ENCODE results near the gene ADISSP.
A peak's percentile ranks its signal among the peaks of the same experiment; 100 is the strongest.

The ADISSP gene

DNA sequence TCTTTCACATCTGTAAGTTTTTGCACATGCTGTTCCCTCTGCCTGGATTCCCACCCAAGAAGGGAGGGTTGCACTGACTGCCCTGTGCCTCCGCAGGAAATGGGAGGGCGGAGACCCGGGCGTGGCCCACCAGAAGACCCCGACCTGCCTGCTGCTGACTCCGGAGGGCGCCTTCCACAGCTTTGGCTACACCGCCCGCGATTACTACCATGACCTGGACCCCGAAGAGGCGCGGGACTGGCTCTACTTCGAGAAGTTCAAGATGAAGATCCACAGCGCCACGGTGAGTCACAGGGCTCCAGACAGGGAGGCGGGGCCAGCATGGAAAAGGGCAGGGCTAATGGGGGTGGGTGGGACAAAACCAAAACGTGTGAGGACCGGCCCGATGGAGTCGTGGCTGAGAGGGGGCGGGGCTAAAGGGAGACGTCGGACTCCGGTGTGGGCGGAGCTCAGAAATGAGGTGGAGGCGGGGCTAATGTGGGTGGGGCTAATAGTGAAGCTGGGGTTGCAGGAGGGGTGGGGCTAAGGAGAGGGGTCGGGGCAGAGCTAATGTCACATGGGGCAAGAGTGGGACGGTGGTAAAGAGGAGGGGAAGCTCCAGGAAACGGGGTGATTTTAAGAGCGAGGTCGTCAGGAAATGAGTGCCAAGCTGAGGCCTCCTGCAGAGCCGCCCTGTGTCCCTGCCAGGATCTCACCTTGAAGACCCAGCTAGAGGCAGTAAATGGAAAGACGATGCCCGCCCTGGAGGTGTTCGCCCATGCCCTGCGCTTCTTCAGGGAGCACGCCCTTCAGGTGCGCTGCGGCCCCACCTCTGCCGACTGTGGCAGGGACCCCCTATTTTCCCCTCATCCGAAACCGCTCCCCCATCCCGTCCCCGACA, 22.5 kb downstream of the ADISSP start:
- no peak overlapping the region for H3K27ac Mint-ChIP-seq
- peaks cover 7% of the 10 kb centered on the region for H3K4me1 Mint-ChIP-seq (ENCODE audit: low read depth)
- no peaks in the 10 kb centered on the region for H3K9me3 Mint-ChIP-seq
- H3K36me3 Mint-ChIP-seq (ENCODE audit: low read depth): no peaks in the 10 kb centered on the region
- peaks cover 6% of the 10 kb centered on the region for H3K27me3 Mint-ChIP-seq
- H3K4me3 Mint-ChIP-seq: peak overlapping the region; percentile 47

DNA sequence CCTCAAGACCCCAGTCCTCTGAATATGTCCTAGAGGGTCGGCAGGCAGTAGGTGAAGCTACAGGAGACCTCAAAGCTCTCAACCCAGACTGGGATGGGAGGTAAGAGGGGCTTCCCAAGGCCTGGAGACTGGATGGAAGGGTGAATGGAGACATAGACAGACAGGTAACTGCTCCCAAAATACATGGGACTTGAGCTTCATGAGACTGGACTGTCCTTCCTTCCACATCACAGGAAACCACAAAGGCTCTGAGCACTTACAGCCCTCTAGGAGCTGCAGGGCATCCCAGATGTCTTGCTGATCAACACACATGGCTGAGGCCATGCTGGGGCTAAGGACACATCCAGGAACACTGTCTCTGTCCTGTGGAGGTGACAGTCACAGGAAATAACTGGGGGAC, 23.5 kb downstream of the ADISSP start:
- Mint-ChIP-seq H3K4me1 (ENCODE audit: low read depth) (peaks cover 7% of the 10 kb centered on the region), H3K27me3 (peaks cover 6% of the 10 kb centered on the region), H3K27ac (no peak overlapping the region), H3K9me3 (no peaks in the 10 kb centered on the region), H3K36me3 (ENCODE audit: low read depth) (no peaks in the 10 kb centered on the region), H3K4me3 (no peak overlapping the region)

DNA sequence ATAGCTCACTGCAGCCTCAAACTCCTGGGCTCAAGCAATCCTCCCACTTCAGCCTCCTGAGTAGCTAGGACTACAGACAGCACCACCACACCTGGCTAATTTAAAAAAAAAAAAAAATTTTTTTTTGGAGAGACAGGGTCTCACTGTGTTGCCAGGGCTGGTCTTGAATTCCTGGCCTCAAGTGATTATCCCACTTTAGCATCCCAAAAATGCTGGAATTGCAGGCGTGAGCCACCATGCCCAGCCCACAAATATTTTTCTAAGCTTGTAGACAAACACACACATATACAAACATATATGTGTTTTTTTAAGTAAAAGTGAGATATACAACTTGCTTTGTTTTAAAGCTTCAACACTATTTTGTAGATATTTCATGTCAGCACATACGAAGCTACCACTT, 24.3 kb downstream of the ADISSP start:
- H3K4me3 Mint-ChIP-seq: no peak overlapping the region
- H3K27me3 Mint-ChIP-seq: peaks cover 6% of the 10 kb centered on the region
- H3K27ac Mint-ChIP-seq: no peak overlapping the region
- no peaks in the 10 kb centered on the region for H3K9me3 Mint-ChIP-seq
- peaks cover 7% of the 10 kb centered on the region for H3K4me1 Mint-ChIP-seq (ENCODE audit: low read depth)
- no peaks in the 10 kb centered on the region for H3K36me3 Mint-ChIP-seq (ENCODE audit: low read depth)

DNA sequence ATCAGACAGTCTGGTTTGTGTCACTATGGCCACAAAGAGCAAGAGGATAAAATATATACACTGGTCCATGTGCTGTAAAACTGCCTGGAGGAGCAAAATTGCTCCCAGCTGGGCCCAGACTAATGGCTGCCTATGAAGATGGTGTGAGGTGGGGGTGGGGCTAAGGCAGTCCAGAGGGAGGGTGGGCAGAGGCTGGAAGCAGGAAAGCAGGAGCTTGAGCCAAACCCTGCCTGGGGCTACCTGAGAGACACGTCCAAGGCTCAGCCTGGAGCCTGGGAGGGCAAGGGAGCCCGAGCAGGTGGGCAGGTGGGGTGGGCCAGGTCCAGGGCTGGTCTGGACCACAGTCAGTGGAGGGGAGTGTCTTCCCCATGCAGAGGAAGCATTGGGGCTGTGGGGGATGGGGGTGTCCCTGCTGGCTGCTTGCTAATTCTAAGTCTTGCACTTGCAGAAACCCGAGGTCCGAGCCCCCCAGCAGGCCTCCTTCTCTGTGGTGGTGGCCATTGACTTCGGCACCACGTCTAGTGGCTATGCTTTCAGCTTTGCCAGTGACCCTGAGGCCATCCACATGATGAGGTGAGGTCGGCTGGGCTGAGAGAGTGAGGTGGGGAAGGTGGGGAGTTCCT, 25.6 kb downstream of the ADISSP start:
- H3K4me3 Mint-ChIP-seq: no peak overlapping the region
- H3K9me3 Mint-ChIP-seq: no peaks in the 10 kb centered on the region
- no peaks in the 10 kb centered on the region for H3K36me3 Mint-ChIP-seq (ENCODE audit: low read depth)
- peaks cover 7% of the 10 kb centered on the region for H3K4me1 Mint-ChIP-seq (ENCODE audit: low read depth)
- H3K27ac Mint-ChIP-seq: no peak overlapping the region
- H3K27me3 Mint-ChIP-seq: peaks cover 6% of the 10 kb centered on the region

DNA sequence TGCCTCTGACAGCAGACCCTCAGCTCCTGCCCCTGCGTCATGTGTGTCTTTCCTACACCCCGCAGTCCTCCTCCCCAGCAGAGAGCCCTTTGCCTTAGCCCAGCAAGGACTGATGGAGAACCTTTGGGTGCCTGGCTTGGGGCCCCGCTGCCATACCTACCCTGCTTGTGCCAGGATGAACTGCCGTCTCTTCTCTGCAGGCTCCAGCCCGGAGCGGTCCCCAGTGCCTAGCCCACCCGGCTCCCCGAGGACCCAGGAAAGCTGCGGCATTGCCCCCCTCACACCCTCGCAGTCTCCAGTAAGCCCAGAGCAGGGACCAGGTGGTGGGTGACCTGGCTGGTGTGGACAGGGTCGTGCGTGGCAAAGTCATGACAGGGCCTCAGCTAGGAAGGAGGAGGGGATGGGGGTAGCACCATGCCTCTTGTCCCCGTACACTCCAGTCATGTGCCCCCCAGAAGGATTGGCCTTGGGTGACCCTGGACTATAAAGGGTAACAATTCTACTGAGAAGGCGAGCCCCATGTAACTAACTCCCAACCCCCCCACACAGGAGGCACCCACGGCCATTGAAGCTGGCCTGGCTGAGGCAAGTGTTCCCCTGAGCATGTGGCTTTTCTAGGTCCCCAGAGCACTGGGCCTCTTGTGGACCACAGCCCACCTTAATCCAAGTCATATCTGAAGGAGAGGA, 26.8 kb downstream of the ADISSP start:
- Mint-ChIP-seq H3K4me3 (no peak overlapping the region), H3K9me3 (no peaks in the 10 kb centered on the region), H3K4me1 (ENCODE audit: low read depth) (peaks cover 7% of the 10 kb centered on the region), H3K27me3 (peaks cover 6% of the 10 kb centered on the region), H3K36me3 (ENCODE audit: low read depth) (no peaks in the 10 kb centered on the region), H3K27ac (no peak overlapping the region)

DNA sequence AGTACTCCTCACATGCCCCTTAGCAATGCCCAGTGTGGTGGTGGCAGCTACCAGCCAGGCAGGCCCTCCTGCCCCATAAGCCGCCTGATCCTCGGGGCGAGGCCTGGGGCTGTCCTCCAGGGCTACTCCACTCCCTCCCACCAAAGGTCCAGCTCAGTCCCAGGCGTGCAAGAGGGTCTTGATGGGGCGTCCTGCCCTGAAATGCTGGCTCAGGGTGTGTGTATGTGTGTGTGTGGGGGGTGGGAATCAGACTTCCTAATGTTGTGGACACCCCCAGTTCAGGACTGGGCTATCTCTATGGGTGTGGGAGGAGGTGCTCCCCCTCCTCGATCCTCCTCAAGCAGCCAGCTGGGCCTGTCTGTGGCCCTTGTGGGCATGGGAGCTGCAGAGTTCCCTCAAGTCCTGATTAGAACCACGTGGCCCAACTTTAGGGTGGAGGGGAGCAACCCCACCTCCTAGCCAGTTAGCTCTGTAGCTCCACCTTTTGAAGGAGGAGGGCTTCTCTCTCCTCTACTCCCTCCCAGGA, 27.6 kb downstream of the ADISSP start:
- no peaks in the 10 kb centered on the region for H3K9me3 Mint-ChIP-seq
- H3K27ac Mint-ChIP-seq: no peak overlapping the region
- H3K4me1 Mint-ChIP-seq (ENCODE audit: low read depth): peaks cover under 1% of the 10 kb centered on the region
- H3K4me3 Mint-ChIP-seq: no peak overlapping the region
- H3K27me3 Mint-ChIP-seq: peaks cover 9% of the 10 kb centered on the region
- no peaks in the 10 kb centered on the region for H3K36me3 Mint-ChIP-seq (ENCODE audit: low read depth)

DNA sequence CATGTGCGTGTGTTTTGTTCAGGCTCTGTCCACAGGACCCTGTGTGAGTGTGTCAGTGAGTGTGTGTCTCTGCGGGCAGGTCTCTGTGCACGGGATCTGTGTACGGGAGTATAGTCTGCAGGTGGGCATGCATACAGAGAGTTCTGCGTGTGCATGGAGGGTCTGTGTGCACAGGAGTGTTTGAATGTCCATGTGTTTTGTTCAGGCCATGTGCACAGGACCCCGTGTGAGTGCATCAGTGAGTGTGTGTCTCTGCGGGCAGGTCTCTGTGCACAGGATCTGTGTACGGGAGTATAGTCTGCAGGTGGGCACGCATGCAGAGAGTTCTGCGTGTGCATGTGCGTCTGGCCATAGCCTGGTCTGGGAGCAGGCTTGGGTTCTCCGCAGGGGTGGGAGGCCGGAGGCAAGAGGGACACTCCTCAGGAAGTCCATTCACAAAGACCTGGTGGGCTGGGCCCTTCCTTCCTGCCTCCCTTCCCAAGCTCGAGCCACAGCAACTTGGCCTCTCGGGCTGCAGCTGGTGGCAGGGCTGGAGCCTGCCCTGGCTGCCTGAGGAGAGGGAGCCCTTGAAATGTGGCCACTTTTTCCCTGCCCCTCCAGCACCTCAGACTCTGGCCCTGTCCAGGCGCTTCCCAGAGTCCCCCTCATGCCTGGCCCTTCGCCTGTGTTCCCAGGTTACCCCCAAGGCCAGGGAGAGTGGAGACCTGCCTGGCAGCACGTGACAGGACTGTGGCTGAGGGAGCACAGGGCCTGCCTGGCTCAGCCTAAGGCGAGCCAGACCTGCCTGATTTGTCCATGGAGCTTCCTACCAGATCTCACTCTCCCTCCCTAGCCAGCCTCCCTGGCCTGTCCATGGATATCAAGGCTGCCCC, 28.3 kb downstream of the ADISSP start:
- no peaks in the 10 kb centered on the region for H3K4me1 Mint-ChIP-seq (ENCODE audit: low read depth)
- no peaks in the 10 kb centered on the region for H3K36me3 Mint-ChIP-seq (ENCODE audit: low read depth)
- H3K4me3 Mint-ChIP-seq: no peak overlapping the region
- no peak overlapping the region for H3K27ac Mint-ChIP-seq
- peaks cover 5% of the 10 kb centered on the region for H3K27me3 Mint-ChIP-seq
- no peaks in the 10 kb centered on the region for H3K9me3 Mint-ChIP-seq

DNA sequence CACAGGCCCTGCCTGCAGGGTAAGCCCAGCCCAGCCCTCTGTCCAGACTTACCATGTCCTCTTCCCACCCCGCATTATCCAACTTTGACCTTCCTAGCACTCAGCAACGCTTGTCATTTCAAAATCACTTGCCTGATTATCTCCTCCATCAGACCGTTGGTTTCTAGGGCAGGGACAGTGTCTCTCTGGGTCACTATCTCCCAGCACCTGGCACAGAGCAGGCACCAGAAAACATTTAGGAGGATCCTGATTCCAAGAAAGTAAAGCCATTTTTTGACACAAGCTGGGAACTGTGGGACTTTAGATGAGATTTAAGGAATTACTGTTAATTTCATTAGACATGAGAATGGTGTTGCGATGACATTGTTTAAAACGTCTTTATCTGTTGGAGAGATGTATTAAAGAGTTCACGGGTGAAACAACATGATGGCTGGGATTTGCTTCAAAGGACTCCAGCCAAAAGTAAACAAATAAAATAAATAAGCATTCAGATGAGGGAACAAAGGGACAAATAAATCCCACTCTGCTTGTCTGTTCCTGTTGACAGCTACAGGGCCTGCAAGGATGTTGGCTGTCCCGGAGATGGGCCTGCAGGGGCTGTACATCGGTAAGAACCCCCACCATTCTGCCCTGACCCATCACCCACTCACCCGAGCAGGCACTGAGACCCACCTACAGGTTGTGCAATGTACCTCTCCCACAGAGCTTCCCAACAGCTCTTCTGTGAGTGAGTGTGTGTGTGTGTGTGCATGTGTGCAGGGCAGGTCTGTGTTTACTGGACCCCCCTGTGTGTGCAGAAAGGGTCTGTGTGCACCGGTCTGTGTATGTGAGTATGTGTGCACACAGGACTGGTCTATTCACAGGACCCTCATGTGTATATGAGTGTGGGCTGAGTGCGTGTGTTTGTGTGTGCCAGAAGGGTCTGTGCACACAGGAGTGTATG, 29.2 kb downstream of the ADISSP start:
- Mint-ChIP-seq H3K27ac (no peak overlapping the region), H3K4me1 (ENCODE audit: low read depth) (no peaks in the 10 kb centered on the region), H3K4me3 (no peak overlapping the region), H3K9me3 (no peaks in the 10 kb centered on the region), H3K36me3 (ENCODE audit: low read depth) (no peaks in the 10 kb centered on the region), H3K27me3 (peaks cover 7% of the 10 kb centered on the region)

DNA sequence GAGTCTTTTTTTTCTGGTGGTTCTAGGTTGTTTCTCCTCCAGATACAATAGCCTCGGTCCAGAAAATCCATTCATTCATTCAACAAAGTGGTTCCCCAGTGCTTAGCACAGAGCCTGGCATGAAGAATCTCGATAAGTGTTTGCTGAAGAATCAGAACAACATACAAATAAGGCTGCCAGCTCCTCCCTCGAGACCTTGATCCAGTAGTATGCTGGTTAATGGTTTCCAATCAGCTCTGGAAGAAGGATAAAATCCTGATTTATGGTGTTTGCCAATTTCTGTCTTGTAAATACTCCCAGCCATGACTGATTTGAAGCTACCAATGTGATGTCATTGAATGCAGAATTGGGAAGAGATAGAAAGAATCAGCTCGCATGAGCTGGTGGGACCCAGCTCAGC, 31.8 kb downstream of the ADISSP start:
- Mint-ChIP-seq H3K4me1 (ENCODE audit: low read depth) (no peaks in the 10 kb centered on the region), H3K4me3 (no peak overlapping the region), H3K36me3 (ENCODE audit: low read depth) (no peaks in the 10 kb centered on the region), H3K27ac (no peak overlapping the region), H3K9me3 (no peaks in the 10 kb centered on the region), H3K27me3 (peaks cover 24% of the 10 kb centered on the region)

DNA sequence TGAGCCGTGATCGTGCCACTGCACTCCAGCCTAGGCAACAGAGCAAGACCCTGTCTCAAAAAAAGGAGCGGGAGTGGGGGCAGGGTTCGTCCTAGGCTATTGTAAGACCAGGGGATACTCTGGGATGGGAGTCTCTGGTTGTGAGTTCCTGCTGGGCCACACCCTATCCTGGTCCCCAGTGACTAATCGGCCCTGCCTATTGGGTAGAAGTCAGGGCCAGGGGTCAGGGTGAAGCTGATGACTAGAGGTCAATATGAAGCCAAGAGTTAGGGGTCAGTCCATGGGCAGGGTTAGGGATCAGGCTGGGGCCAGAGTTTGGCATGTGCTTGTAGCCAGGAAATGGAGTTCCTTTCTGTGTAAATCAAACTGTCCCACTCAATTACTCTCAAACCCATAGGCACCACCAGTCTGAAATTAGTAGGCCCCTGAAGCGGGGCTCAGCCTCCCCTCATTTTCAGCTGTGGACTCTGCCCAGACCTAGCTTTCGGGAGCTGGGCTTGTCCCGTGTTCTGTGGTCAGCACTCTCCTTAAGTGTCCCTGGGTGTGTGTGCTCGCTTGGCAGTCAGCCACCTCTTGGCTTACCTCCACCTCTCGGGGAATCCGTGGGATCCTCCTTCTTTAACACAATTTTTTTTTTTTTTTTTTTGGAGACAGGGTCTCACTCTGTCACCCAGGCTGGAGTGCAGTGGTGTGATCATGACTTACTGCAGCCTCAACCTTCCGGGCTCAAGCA, 33.3 kb downstream of the ADISSP start:
- Mint-ChIP-seq H3K4me1 (ENCODE audit: low read depth) (no peaks in the 10 kb centered on the region), H3K4me3 (no peak overlapping the region), H3K9me3 (no peaks in the 10 kb centered on the region), H3K27ac (no peak overlapping the region), H3K27me3 (peaks cover 26% of the 10 kb centered on the region), H3K36me3 (ENCODE audit: low read depth) (no peaks in the 10 kb centered on the region)

DNA sequence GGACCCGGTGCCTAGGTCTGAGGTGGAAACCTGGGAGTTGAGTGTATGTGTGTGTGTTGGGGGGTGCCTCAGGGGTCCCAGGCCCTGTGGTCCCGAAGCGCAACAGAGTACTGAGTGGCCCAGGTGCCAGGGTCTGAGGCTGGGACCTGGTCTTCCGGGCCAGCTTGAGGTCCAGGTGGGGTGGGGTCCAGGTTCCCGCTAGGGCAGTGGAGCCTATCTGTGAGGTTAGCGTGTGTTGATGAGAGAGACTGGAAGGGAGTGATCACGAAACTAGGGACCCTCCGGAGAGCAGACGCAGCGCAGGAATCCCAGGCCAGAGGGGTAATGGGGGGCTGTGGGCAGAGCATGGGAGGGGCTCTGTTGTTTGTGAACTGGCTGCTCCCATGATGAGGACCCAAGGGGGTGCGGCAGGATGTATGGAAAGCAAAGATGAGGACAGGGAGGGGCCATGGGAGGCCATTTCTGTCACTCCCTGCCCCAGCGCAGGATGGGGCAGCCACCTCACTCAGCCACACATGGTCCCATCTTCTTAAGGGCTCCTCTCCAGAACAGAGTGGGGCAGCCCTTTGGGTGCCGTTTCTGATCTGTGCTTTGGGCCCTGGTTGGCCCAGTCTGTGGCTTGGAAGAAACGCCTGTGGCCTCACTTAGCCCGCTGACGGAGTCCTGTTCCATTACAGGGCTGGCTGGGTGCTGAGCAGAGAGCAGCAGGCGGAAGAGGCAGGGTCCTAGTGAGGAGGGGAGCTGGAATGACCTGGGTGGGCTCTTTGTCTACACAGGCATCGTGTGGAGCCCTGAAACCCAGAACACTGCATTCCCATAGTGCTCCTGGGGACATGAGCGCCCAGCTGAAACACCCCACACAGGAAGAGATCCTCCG, 34.2 kb downstream of the ADISSP start:
- no peak overlapping the region for H3K4me3 Mint-ChIP-seq
- peaks cover 26% of the 10 kb centered on the region for H3K27me3 Mint-ChIP-seq
- H3K36me3 Mint-ChIP-seq (ENCODE audit: low read depth): no peaks in the 10 kb centered on the region
- no peak overlapping the region for H3K27ac Mint-ChIP-seq
- H3K9me3 Mint-ChIP-seq: no peaks in the 10 kb centered on the region
- no peaks in the 10 kb centered on the region for H3K4me1 Mint-ChIP-seq (ENCODE audit: low read depth)

DNA sequence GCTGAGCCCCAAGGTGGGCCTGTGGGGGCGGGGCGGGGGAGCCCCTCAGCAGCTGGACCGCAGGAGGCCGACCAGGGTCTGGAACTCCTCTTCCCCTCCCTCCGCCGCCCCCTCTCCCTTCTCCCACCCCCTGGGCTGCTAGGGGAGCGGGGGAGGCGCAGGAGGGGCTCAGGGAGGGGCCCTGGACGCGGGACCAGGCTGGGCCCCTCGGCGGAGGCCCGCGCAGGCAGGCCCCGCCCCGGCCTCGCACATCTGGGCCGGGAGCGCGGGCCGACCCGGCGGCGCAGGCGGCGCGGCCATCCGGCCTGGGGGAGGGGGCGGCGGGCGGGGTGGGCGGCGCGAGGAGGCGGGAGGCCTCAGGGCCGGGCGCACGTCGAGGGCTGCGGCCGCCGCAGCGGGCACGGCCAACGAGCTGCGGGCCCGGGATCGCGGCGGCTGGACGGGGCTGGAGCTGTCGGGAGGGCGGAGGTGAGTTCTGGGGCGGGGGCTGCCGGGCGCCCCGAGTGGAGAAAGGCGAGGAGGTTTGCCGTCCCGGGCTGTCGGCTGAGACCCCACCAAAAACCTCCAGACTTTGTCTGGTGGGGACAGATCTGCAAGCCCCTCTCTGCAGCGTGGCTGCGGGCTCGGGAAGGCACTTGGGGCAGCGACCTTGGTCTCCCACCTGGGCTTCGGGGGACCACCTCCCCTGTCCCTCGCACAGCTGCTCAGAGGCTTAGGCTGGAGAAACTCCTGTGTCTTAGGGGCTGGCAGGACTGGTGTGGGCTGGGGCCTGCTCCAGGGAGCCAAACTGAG, 35.0 kb downstream of the ADISSP start, which contains the start of gene HSPA12B:
HSPA12B (plus strand) TSS at position 359 of the 792 bp plus-strand sequence. CDS start 5,990 bp downstream, outside the sequence.
- H3K9me3 Mint-ChIP-seq: no peaks in the 10 kb centered on the region
- H3K27ac Mint-ChIP-seq: no peak within 1 kb of the TSS
- no peaks in the 10 kb centered on the region for H3K4me1 Mint-ChIP-seq (ENCODE audit: low read depth)
- no peaks in the 10 kb centered on the region for H3K36me3 Mint-ChIP-seq (ENCODE audit: low read depth)
- H3K27me3 Mint-ChIP-seq: peaks cover 32% of the 10 kb centered on the region
- H3K4me3 Mint-ChIP-seq: no peak within 1 kb of the TSS

Measured in stimulated activated naive CD8-positive, alpha-beta T cell treated with anti-CD3 and anti-CD28 coated beads, Interleukin-15, Interleukin-2, amounts not matched to agents 100 ng/mL and 50 ng/mL, for 24 hours (primary cell).